ENCODE measurements around the gene USP31. TPM values are rescaled to one million over a fixed set of nuclear protein-coding genes. Genes with fewer than 3 reads are reported as not detected.

The USP31 gene
- total and polyA plus RNA-seq, 3 donors from 2014 or later = 23.3 to 73.6 (median 73.1) TPM

DNA sequence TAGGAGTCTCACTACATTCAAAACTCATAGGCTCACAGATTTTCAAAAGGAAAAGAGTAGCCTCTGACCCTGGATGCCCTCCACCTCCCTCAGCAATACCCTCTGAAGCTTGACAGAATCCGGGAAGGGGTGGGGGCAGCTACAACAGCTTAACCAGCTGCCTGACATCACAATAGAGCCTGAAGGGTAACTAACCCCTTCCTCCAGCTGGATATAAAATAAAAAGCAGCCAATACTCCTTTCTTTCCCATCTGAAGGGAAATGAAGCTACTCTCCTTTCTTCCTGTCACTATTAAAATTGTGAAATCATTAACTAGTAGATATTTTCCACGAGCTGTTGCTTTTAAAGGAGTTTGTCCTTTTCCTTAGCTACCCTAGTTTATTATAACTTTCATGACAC is 24.0 kb downstream of the USP31 start:
- Histone ChIP-seq H3K36me3 (ENCODE audit: low read depth, missing control alignments) (no peaks in the 10 kb centered on the region), H3K27me3 (no peaks in the 10 kb centered on the region), H3K4me3 (no peak overlapping the region), H3K9me3 (no peaks in the 10 kb centered on the region), H3K4me1 (peaks cover 4% of the 10 kb centered on the region), H3K27ac (peak overlapping the region in 1 of 2 donors; percentile 10)
- no peak for TF ChIP-seq POLR2A (IDR thresholded peaks at IDR 0.05)
- TF ChIP-seq, protein P1, sequence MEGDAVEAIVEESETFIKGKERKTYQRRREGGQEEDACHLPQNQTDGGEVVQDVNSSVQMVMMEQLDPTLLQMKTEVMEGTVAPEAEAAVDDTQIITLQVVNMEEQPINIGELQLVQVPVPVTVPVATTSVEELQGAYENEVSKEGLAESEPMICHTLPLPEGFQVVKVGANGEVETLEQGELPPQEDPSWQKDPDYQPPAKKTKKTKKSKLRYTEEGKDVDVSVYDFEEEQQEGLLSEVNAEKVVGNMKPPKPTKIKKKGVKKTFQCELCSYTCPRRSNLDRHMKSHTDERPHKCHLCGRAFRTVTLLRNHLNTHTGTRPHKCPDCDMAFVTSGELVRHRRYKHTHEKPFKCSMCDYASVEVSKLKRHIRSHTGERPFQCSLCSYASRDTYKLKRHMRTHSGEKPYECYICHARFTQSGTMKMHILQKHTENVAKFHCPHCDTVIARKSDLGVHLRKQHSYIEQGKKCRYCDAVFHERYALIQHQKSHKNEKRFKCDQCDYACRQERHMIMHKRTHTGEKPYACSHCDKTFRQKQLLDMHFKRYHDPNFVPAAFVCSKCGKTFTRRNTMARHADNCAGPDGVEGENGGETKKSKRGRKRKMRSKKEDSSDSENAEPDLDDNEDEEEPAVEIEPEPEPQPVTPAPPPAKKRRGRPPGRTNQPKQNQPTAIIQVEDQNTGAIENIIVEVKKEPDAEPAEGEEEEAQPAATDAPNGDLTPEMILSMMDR (IDR thresholded peaks at IDR 0.05) = no peak
- intact Hi-C loops (cut with DNase I; ENCODE audit: low total_unique reads) = no loop called here
- DNase-seq = no peak
- WGBS, 2 donors = 40 to 44% methylated on average over 2 of the region's 2 CpGs

DNA sequence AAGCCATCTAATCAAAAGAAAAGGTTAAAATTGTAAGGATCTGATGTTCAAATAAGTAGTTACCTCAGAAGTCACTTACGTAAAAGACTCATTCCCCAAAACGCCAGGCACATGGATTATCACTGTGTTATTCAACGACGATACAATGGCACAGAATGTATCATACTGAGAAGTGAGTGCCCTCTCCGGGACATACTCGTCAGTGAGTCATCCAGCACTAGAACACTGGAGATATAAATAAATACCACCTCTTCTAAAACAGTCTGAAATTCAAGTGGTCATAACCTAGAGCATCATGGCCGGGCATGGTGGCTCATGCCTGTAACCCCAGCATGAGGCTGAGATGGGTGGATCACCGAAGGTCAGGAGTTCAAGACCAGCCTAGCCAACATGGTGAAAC is 24.9 kb downstream of the USP31 start:
- TF ChIP-seq, protein P1 (IDR thresholded peaks at IDR 0.05) = no peak
- no peak for TF ChIP-seq POLR2A (IDR thresholded peaks at IDR 0.05)
- no peaks in the 10 kb centered on the region for H3K27me3 ChIP-seq
- 83% methylated on average over 8 of the region's 8 CpGs for WGBS, 2 donors
- intact Hi-C loops (cut with DNase I; ENCODE audit: low total_unique reads) = no loop called here
- DNase-seq = no peak
- no peak overlapping the region for H3K27ac ChIP-seq
- no peak overlapping the region for H3K4me3 ChIP-seq
- no peaks in the 10 kb centered on the region for H3K9me3 ChIP-seq
- H3K4me1 ChIP-seq = peaks cover 12% of the 10 kb centered on the region
- H3K36me3 ChIP-seq (ENCODE audit: low read depth, missing control alignments) = no peaks in the 10 kb centered on the region

DNA sequence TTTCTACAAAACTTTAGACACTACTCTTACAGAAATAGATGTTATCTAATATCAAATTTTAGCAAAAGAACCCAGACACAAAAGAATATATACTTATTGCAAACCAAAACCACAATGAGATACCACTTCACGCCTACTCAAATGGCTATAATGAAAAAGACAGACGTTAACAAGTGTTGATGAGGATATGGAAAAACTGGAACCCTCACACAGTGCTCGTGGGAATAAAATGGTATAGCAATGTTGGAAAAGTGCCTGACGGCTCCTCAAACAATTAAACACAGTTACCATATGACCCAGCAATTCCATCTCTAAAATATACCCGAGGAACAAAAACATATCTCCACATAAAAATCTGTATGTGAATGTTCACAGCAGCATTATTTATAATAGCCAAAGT is 27.1 kb downstream of the USP31 start:
- Histone ChIP-seq H3K4me1 (peaks cover 17% of the 10 kb centered on the region), H3K27me3 (no peaks in the 10 kb centered on the region), H3K36me3 (ENCODE audit: low read depth, missing control alignments) (no peaks in the 10 kb centered on the region), H3K9me3 (no peaks in the 10 kb centered on the region), H3K4me3 (no peak overlapping the region), H3K27ac (no peak overlapping the region)
- TF ChIP-seq POLR2A (IDR thresholded peaks at IDR 0.05) = no peak
- TF ChIP-seq, protein P1 (IDR thresholded peaks at IDR 0.05) = no peak
- intact Hi-C loops (cut with DNase I; ENCODE audit: low total_unique reads) = no loop called here
- no peak for DNase-seq
- 82 to 86% methylated on average over 5 of the region's 5 CpGs for WGBS, 2 donors

DNA sequence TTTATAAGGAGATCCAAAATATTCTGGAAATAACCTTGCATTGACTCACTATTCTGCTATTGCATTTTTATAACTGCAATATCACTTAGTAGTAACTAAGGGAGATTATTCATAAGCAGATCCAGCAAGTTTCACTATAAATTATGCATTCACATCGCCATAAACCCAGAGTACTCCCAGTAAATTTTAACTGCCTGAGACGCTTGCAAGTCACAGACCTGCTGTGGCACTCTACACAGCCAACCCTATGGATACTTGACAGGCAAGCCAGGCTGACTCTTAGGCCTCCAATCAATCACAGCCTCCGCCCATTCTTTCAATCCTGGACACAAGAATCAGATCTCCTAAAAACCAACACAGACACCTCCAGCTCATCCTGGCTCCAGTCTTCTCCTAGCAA is 28.2 kb downstream of the USP31 start:
- TF ChIP-seq, protein P1 (IDR thresholded peaks at IDR 0.05) = no peak
- no peak for TF ChIP-seq POLR2A (IDR thresholded peaks at IDR 0.05)
- Histone ChIP-seq H3K27ac (peak overlapping the region in 1 of 2 donors; percentile 44), H3K36me3 (ENCODE audit: low read depth, missing control alignments) (no peaks in the 10 kb centered on the region), H3K4me1 (peaks cover 17% of the 10 kb centered on the region), H3K4me3 (no peak overlapping the region), H3K27me3 (no peaks in the 10 kb centered on the region), H3K9me3 (no peaks in the 10 kb centered on the region)
- WGBS, 2 donors = 70 to 75% methylated on average over 3 of the region's 3 CpGs
- intact Hi-C loops (cut with DNase I; ENCODE audit: low total_unique reads) = no loop called here
- no peak for DNase-seq

DNA sequence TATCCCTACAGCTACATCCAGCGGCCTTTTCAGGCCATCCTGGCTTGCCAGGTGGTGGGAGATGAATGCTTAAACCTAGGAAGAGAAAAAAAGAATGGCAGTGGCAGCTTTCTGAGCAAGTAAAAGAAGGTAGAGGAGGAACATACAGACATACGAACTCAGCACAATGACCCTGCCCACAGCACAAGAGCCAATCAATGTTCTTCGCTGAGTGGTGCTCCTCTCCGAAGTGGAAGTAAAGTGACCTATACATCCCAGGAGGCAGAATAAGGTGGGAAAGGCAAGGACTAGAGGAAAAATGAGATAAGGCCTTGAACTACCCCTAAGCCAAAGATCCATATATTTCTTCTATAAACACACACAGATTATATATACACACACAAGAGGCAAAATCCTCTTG is 28.7 kb downstream of the USP31 start:
- TF ChIP-seq, protein P1 (IDR thresholded peaks at IDR 0.05) = no peak
- TF ChIP-seq POLR2A (IDR thresholded peaks at IDR 0.05) = no peak
- peak overlapping the region in 1 of 2 donors; percentile 44 for H3K27ac ChIP-seq

More for the DNA sequence above, 28.7 kb downstream of the USP31 start:
- no peaks in the 10 kb centered on the region for H3K9me3 ChIP-seq
- DNase-seq = no peak
- H3K36me3 ChIP-seq (ENCODE audit: low read depth, missing control alignments) = no peaks in the 10 kb centered on the region
- H3K27me3 ChIP-seq = no peaks in the 10 kb centered on the region
- WGBS, 2 donors = 77 to 92% methylated on average over 4 of the region's 4 CpGs
- H3K4me3 ChIP-seq = no peak overlapping the region
- peaks cover 17% of the 10 kb centered on the region for H3K4me1 ChIP-seq
- intact Hi-C loops (cut with DNase I; ENCODE audit: low total_unique reads) = no loop called here
